Kidney capillary endothelial cell (primary cell): ENCODE measurements around the gene LNPEP.

Experiments
- DNase-seq: peaks from one replicate; pipeline ENCODE4 v3.0.0-alpha.2; 2018; ENCODE audit warnings: low spot score

The LNPEP gene

GRCh38 chr5:97000391-97000790 is 64.5 kb downstream of the LNPEP start:
- no peak for DNase-seq

GRCh38 chr5:97002983-97003382 is 67.1 kb downstream of the LNPEP start:
- no peak for DNase-seq

- DNase-seq, result no peak
Measured at GRCh38 chr5:97004423-97005060, 68.7 kb downstream of the LNPEP start.

- DNase-seq, result no peak
Measured at GRCh38 chr5:97006454-97007060, 70.7 kb downstream of the LNPEP start.

- DNase-seq, result peak; percentile 46
Measured at GRCh38 chr5:97009212-97009898, 73.5 kb downstream of the LNPEP start.

GRCh38 chr5:97009921-97010320 is 74.0 kb downstream of the LNPEP start:
- DNase-seq, result no peak

GRCh38 chr5:97010606-97011005 is 74.7 kb downstream of the LNPEP start:
- DNase-seq, result no peak

GRCh38 chr5:97011567-97011966 is 75.7 kb downstream of the LNPEP start:
- DNase-seq, result no peak

GRCh38 chr5:97019435-97020117 is 83.7 kb downstream of the LNPEP start:
- DNase-seq, result no peak

GRCh38 chr5:97021416-97021815 is 85.5 kb downstream of the LNPEP start:
- DNase-seq, result no peak

- DNase-seq, result no peak
Measured at GRCh38 chr5:97022898-97023297, 87.0 kb downstream of the LNPEP start.

- DNase-seq, result no peak
Measured at GRCh38 chr5:97026721-97027120, 90.8 kb downstream of the LNPEP start.

GRCh38 chr5:97037819-97038218 is 101.9 kb downstream of the LNPEP start:
- no peak for DNase-seq

GRCh38 chr5:97041239-97041638 is 105.4 kb downstream of the LNPEP start:
- DNase-seq, result no peak

- no peak for DNase-seq
Measured at GRCh38 chr5:97042996-97043395, 107.1 kb downstream of the LNPEP start.

- no peak for DNase-seq
Measured at GRCh38 chr5:97043511-97043910, 107.6 kb downstream of the LNPEP start.

- DNase-seq, result peak; percentile 65
Measured at GRCh38 chr5:97044052-97044451, 108.2 kb downstream of the LNPEP start.

GRCh38 chr5:97046270-97046982 is 110.5 kb downstream of the LNPEP start:
- DNase-seq, result no peak

GRCh38 chr5:97047076-97047475 is 111.2 kb downstream of the LNPEP start:
- DNase-seq, result no peak

GRCh38 chr5:97049175-97049574 is 113.3 kb downstream of the LNPEP start:
- DNase-seq, result no peak

- DNase-seq, result no peak
Measured at GRCh38 chr5:97056263-97056662, 120.4 kb downstream of the LNPEP start.

- no peak for DNase-seq
Measured at GRCh38 chr5:97062046-97062445, 126.2 kb downstream of the LNPEP start.
